ENCODE data around the gene IL23A. TPM values are rescaled to one million over a fixed set of nuclear protein-coding genes. Genes with fewer than 3 reads are reported as not detected.

Gene IL23A
- total RNA-seq, 1 experiment from 2014 or later: 2.9 TPM

GRCh38 chr12:56332512-56333196 is 6.0 kb upstream of the IL23A start:
- Histone ChIP-seq H2AFZ (peak overlapping the region; percentile 87; the same call in 1 of the 2 replicates), H3F3A (ENCODE audit: insufficient read depth, low read depth) (peaks cover 27% of the 10 kb centered on the region), H3K36me3 (ENCODE audit: low read depth) (no peaks in the 10 kb centered on the region), H3K9me2 (ENCODE audit: insufficient read depth) (no peaks in the 10 kb centered on the region), H3K4me1 (replicated peaks; ENCODE audit: insufficient read depth) (peaks cover 24% of the 10 kb centered on the region), H4K20me1 (ENCODE audit: insufficient read depth) (no peaks in the 10 kb centered on the region), H3K27ac (peak overlapping the region; percentile 89), H3K79me2 (ENCODE audit: low read depth) (peaks cover 13% of the 10 kb centered on the region), H3K4me2 (peak overlapping the region; percentile 95), H3K27me3 (ENCODE audit: insufficient read depth, low read depth) (no peaks in the 10 kb centered on the region), H3K4me3 (peak overlapping the region; percentile 88), H3K9me3 (ENCODE audit: insufficient read depth, low read depth) (no peaks in the 10 kb centered on the region)
- DNase-seq: no peak
- ChIA-PET CTCF (interaction anchor here (0.7 kb wide), 1 partner anchor 671 kb away, joined by 5 read pairs; no protein-coding TSS in a partner anchor), POLR2A (ENCODE audit: unreplicated experiment) (no interaction called here)
- no TSS peak for BruUV-seq (replicated peaks)
- TF ChIP-seq CTCF (conservative IDR thresholded peaks at IDR 0.05): no peak
- no peak for TF ChIP-seq EZH2 (IDR thresholded peaks at IDR 0.05; ENCODE audit: low read depth)
- intact Hi-C loops (cut with micrococcal nuclease; ENCODE audit: unreplicated experiment): no loop called here

GRCh38 chr12:56333197-56333678 is 5.4 kb upstream of the IL23A start:
- BruUV-seq (replicated peaks): TSS peak; percentile 55
- DNase-seq: peak in 1 of 2 experiments; percentile 35
- H3K4me3 ChIP-seq: peak overlapping the region; percentile 88
- H3K27me3 ChIP-seq (ENCODE audit: insufficient read depth, low read depth): no peaks in the 10 kb centered on the region
- H4K20me1 ChIP-seq (ENCODE audit: insufficient read depth): no peaks in the 10 kb centered on the region
- intact Hi-C loops (cut with micrococcal nuclease; ENCODE audit: unreplicated experiment): no loop called here
- H3F3A ChIP-seq (ENCODE audit: insufficient read depth, low read depth): peaks cover 33% of the 10 kb centered on the region
- H3K9me2 ChIP-seq (ENCODE audit: insufficient read depth): no peaks in the 10 kb centered on the region
- H3K36me3 ChIP-seq (ENCODE audit: low read depth): no peaks in the 10 kb centered on the region
- peak overlapping the region; percentile 95 for H3K4me2 ChIP-seq
- peak overlapping the region; percentile 89 for H3K27ac ChIP-seq
- POLR2A ChIA-PET (ENCODE audit: unreplicated experiment): interaction anchor here (0.5 to 0.7 kb wide), 5 partner anchors 19 to 745 kb away, joined by 3 to 9 read pairs (median 4); partner anchors contain the start of genes NEMP1 and STAT2
- CTCF ChIA-PET: interaction anchor here (0.6 to 0.7 kb wide), 2 partner anchors 128 to 671 kb away, joined by 4 to 5 read pairs; no protein-coding TSS in a partner anchor
- peaks cover 13% of the 10 kb centered on the region for H3K79me2 ChIP-seq (ENCODE audit: low read depth)
- H2AFZ ChIP-seq: peak overlapping the region; percentile 87
- H3K9me3 ChIP-seq (ENCODE audit: insufficient read depth, low read depth): no peaks in the 10 kb centered on the region
- H3K4me1 ChIP-seq (replicated peaks; ENCODE audit: insufficient read depth): peaks cover 30% of the 10 kb centered on the region
- no peak for TF ChIP-seq CTCF (conservative IDR thresholded peaks at IDR 0.05)
- no peak for TF ChIP-seq EZH2 (IDR thresholded peaks at IDR 0.05; ENCODE audit: low read depth)

- Histone ChIP-seq H3K4me1 (replicated peaks; ENCODE audit: insufficient read depth) (peaks cover 36% of the 10 kb centered on the region), H4K20me1 (ENCODE audit: insufficient read depth) (no peaks in the 10 kb centered on the region), H3K4me2 (peak within 1 kb of the TSS; percentile 95), H3K36me3 (ENCODE audit: low read depth) (no peaks in the 10 kb centered on the region), H3K9me2 (ENCODE audit: insufficient read depth) (no peaks in the 10 kb centered on the region), H3K27me3 (ENCODE audit: insufficient read depth, low read depth) (no peaks in the 10 kb centered on the region), H3K4me3 (peak within 1 kb of the TSS; percentile 88), H3K79me2 (ENCODE audit: low read depth) (peaks cover 13% of the 10 kb centered on the region), H2AFZ (peak within 1 kb of the TSS; percentile 87), H3K27ac (peak within 1 kb of the TSS; percentile 89), H3K9me3 (ENCODE audit: insufficient read depth, low read depth) (no peaks in the 10 kb centered on the region), H3F3A (ENCODE audit: insufficient read depth, low read depth) (peaks cover 34% of the 10 kb centered on the region)
- TF ChIP-seq CTCF (conservative IDR thresholded peaks at IDR 0.05) (peak; percentile 63), EZH2 (IDR thresholded peaks at IDR 0.05; ENCODE audit: low read depth) (no peak)
- intact Hi-C loops (cut with micrococcal nuclease; ENCODE audit: unreplicated experiment): loop anchor here (1.0 kb wide), 1 partner anchor 26 kb away; the partner anchor contains the start of gene STAT2
- ChIA-PET CTCF (interaction anchor here (0.6 to 0.7 kb wide), 2 partner anchors 127 to 670 kb away, joined by 4 to 5 read pairs; no protein-coding TSS in a partner anchor), POLR2A (ENCODE audit: unreplicated experiment) (interaction anchor here (0.5 to 0.7 kb wide), 6 partner anchors 18 to 745 kb away, joined by 3 to 9 read pairs (median 4); partner anchors contain the start of genes CNPY2, NEMP1 and STAT2)
- BruUV-seq (replicated peaks): no TSS peak
- peak; percentile 92 to 93 for DNase-seq
These were observed 4.8 kb upstream of the IL23A start, which contains the start of gene PAN2 for GRCh38 chr12:56333679-56334489. Gene PAN2 (minus strand): TSS chr12:56334000. CDS start chr12:56333094, 906 bp downstream.

Measured in PC-9 (cell line).